Skeletal muscle tissue (tissue), 4 donors: ENCODE data around the gene DUSP14. TPM values are rescaled to one million over a fixed set of nuclear protein-coding genes. Genes with fewer than 3 reads are reported as not detected.
A peak's percentile ranks its signal among the peaks of the same experiment; 100 is the strongest.

Experiments
- H3K27ac ChIP-seq: one replicate; pipeline ENCODE4 v1.7.0; 2013; ENCODE audit warnings: mild to moderate bottlenecking, low read depth, low read length, inconsistent platforms
- H3K27me3 ChIP-seq, 3 donors: one replicate each; pipeline ENCODE4 v1.7.0; 2013; ENCODE audit warnings: low read length in 3 of 3; ENCODE audit not compliant: control insufficient read depth in 3 of 3, insufficient read depth in 3 of 3
- H3K36me3 ChIP-seq, 3 donors: one replicate each; pipeline ENCODE4 v1.7.0; 2013; ENCODE audit warnings: low read length in 3 of 3; ENCODE audit not compliant: control insufficient read depth in 3 of 3, insufficient read depth in 3 of 3
- H3K4me1 ChIP-seq, 3 donors: one replicate each; pipeline ENCODE4 v1.7.0; 2013; ENCODE audit warnings: low read length in 3 of 3, mild to moderate bottlenecking in 3 of 3; ENCODE audit not compliant: control insufficient read depth in 3 of 3, insufficient read depth in 3 of 3
- H3K4me3 ChIP-seq, 3 donors: one replicate each; pipeline ENCODE4 v1.7.0; 2013; ENCODE audit warnings: low read length in 3 of 3
- H3K9ac ChIP-seq, 3 donors: one replicate each; pipeline ENCODE4 v1.7.0; 2013; ENCODE audit warnings: low read length in 3 of 3, mild to moderate bottlenecking in 3 of 3, moderate library complexity in 2 of 3, low read depth in 1 of 3
- H3K9me3 ChIP-seq, 3 donors: one replicate each; pipeline ENCODE4 v1.7.0; 2013; ENCODE audit warnings: low read length in 3 of 3; ENCODE audit not compliant: control insufficient read depth in 3 of 3
- total RNA-seq: library from RNA; depleted of rRNA; stranded (reverse); fragments of >200 nt; gene quantifications from one replicate; pipeline ENCODE4 v1.2.3, GENCODE V29; 2014
- donor health status: Osteomylitis.

The DUSP14 gene
- total RNA-seq, 1 donor from 2014 or later, result 9.4 TPM

DNA sequence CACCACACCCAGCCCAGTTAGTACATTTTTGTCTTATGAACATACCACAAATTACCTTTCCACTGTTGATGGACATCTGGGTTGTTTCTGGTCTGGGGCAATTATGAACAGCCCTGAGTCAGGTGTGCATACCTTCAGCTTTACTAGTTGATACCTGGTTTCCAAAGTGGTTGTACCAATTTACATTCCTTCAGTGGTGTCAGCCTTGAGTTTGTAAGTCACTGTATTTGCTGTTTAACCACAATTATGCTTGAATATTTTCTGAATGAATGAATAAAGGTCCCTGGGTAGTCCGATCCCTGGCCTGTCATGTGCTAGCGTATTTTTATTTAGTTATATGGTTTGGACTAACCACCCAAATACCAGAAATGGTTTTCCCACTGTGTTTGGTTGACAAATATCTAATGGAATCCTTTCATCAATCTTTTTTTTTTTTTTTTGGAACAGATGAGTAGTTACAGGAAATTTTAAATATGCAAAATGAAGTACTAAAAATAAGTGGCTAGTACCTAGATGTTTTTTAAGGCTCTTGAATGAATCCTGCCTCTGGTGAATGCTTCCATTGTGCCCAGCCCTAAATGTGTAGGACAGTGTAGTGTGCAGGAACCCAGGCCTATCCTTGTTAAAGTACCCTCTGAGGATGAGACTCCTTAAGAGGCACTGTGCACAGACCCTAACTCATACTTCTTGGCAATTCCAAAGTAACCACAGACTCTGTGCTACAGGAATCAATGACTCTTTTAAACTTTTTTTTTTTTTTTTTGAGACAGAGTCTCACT lies 3.7 kb downstream of the DUSP14 start:
- no peaks in the 10 kb centered on the region for H3K27me3 ChIP-seq
- H3K4me1 ChIP-seq, result peaks cover 16 to 22% (median 20%) of the 10 kb centered on the region in 3 donors
- no peak overlapping the region for H3K9ac ChIP-seq
- no peak overlapping the region for H3K4me3 ChIP-seq
- H3K27ac ChIP-seq, result peak overlapping the region; percentile 22
- no peaks in the 10 kb centered on the region for H3K9me3 ChIP-seq
- H3K36me3 ChIP-seq, result no peaks in the 10 kb centered on the region

GRCh38 chr17:37494401-37494831 lies 4.7 kb downstream of the DUSP14 start:
- Histone ChIP-seq H3K9me3 (no peaks in the 10 kb centered on the region), H3K36me3 (no peaks in the 10 kb centered on the region), H3K9ac (no peak overlapping the region), H3K27me3 (no peaks in the 10 kb centered on the region), H3K27ac (no peak overlapping the region), H3K4me3 (no peak overlapping the region), H3K4me1 (peaks cover 8 to 14% (median 14%) of the 10 kb centered on the region in 3 donors)

GRCh38 chr17:37494971-37495370 lies 5.3 kb downstream of the DUSP14 start:
- no peak overlapping the region for H3K9ac ChIP-seq
- H3K27ac ChIP-seq, result no peak overlapping the region
- no peaks in the 10 kb centered on the region for H3K9me3 ChIP-seq
- H3K4me3 ChIP-seq, result no peak overlapping the region
- H3K27me3 ChIP-seq, result no peaks in the 10 kb centered on the region
- peaks cover 0 to 2% (median 0%) of the 10 kb centered on the region in 3 donors for H3K36me3 ChIP-seq
- H3K4me1 ChIP-seq, result peaks cover 8 to 14% (median 14%) of the 10 kb centered on the region in 3 donors

DNA sequence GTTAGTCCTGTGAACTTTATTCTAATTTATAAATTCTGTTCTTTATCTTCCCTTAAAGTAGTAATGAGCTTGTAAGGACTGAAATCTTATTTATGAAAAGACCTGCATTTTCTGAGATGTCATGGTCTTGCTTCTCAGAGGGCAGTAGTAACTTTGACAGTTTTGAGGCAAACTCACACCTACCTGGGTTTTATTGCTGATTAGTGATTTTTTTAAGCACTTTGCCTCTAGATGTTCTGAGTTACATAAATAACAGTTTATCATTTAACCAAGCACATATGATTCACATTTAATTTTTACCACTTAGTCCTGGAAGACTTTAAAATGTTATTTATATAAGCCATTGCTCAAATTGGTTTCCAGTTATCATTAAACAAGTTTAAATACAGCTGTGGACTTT lies 10.7 kb downstream of the DUSP14 start:
- Histone ChIP-seq H3K4me3 (no peak overlapping the region), H3K27ac (no peak overlapping the region), H3K4me1 (peaks cover 0 to 4% (median 0%) of the 10 kb centered on the region in 3 donors), H3K27me3 (no peaks in the 10 kb centered on the region), H3K36me3 (peaks cover 0 to 2% (median 0%) of the 10 kb centered on the region in 3 donors), H3K9ac (no peak overlapping the region), H3K9me3 (no peaks in the 10 kb centered on the region)

GRCh38 chr17:37502009-37502936 lies 12.6 kb downstream of the DUSP14 start:
- H3K9ac ChIP-seq, result no peak overlapping the region
- H3K4me3 ChIP-seq, result no peak overlapping the region
- H3K36me3 ChIP-seq, result peaks cover 0 to 2% (median 0%) of the 10 kb centered on the region in 3 donors
- H3K9me3 ChIP-seq, result no peaks in the 10 kb centered on the region
- H3K27ac ChIP-seq, result no peak overlapping the region
- H3K4me1 ChIP-seq, result peaks cover 0 to 7% (median 4%) of the 10 kb centered on the region in 3 donors
- no peaks in the 10 kb centered on the region for H3K27me3 ChIP-seq

DNA sequence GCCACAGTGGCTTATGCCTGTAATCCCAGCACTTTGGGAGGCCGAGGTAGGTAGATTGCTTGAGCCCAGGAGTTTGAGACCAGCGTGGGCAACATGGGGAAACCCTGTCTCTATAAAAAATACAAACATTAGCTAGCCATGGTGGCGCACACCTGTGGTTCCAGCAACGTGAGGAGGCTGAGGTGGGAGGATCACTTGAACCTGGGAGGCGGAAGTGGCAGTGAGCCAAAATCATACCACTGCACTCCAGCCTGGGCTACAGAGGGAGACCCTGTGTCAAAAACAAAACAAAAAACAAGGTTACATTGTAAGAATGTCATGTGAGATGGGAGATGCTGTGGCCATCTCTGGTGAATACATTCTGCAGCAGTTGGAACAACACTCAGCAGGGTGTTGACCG lies 13.5 kb downstream of the DUSP14 start:
- peaks cover 0 to 3% (median 0%) of the 10 kb centered on the region in 3 donors for H3K36me3 ChIP-seq
- H3K9me3 ChIP-seq, result no peaks in the 10 kb centered on the region

DNA sequence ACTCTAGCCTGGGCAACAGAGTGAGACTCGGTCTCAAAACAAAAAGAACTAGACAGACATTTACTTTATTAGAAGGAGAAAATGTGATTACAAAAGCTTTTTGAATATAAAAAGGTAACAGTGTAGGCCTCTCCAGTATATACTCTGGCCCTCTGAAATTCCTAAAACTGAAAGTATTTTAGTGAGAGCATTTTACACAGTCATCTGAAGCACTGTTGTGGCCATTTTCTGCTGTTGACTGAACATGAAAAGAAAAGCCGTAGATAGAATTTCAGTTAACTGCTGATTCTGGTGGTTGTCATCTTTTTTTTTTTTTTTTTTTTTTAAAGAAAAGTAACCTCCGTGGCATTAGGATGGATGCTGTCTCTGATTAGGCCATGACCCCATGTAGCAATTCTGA lies 15.6 kb downstream of the DUSP14 start:
- Histone ChIP-seq H3K36me3 (peaks cover 0 to 2% (median under 1%) of the 10 kb centered on the region in 3 donors), H3K27me3 (no peaks in the 10 kb centered on the region), H3K9me3 (no peaks in the 10 kb centered on the region), H3K4me3 (no peak overlapping the region), H3K4me1 (peaks cover 3 to 8% (median 4%) of the 10 kb centered on the region in 3 donors), H3K27ac (no peak overlapping the region), H3K9ac (no peak overlapping the region)

More for the DNA sequence above, 13.5 kb downstream of the DUSP14 start:
- H3K4me1 ChIP-seq, result peaks cover 0 to 8% (median 4%) of the 10 kb centered on the region in 3 donors
- H3K9ac ChIP-seq, result no peak overlapping the region
- H3K27me3 ChIP-seq, result no peaks in the 10 kb centered on the region
- H3K27ac ChIP-seq, result no peak overlapping the region
- no peak overlapping the region for H3K4me3 ChIP-seq

DNA sequence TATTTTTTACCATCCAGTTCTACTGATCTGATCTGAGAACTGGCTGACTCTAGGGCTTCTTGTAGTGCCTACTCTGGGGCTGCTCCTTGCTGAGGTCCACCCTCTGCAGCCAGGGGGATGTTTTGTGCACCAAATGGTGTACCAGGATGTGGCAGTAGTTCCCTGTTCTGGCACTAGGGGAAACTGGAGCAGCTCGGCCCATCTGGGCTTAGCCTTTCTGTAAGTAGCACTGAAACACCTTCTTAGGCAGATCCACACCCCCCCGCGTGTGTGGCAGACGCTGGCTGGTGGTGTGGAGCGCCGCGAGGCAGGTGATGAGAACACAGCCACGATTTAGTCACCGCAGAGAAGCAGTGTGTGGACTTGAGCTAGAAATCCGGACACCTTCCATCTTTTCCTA lies 17.0 kb downstream of the DUSP14 start:
- Histone ChIP-seq H3K9me3 (no peaks in the 10 kb centered on the region), H3K27me3 (no peaks in the 10 kb centered on the region), H3K36me3 (peaks cover 0 to 4% (median 3%) of the 10 kb centered on the region in 3 donors), H3K27ac (no peak overlapping the region), H3K4me1 (peaks cover 3 to 4% (median 4%) of the 10 kb centered on the region in 3 donors), H3K4me3 (no peak overlapping the region), H3K9ac (no peak overlapping the region)

- Histone ChIP-seq H3K9me3 (no peaks in the 10 kb centered on the region), H3K4me1 (peaks cover 3 to 4% (median 4%) of the 10 kb centered on the region in 3 donors), H3K9ac (no peak overlapping the region), H3K4me3 (no peak overlapping the region), H3K27me3 (no peaks in the 10 kb centered on the region), H3K27ac (no peak overlapping the region), H3K36me3 (peaks cover 0 to 4% (median 4%) of the 10 kb centered on the region in 3 donors)
Observed at GRCh38 chr17:37507111-37507510, 17.4 kb downstream of the DUSP14 start.
